Effector memory CD8-positive, alpha-beta T cell (primary cell): ENCODE measurements around the gene GLI3.

Source experiments
- ATAC-seq: fragments of 150-1000 bp; cut with Tn5 transposase; replicated peaks from 2 replicates; pipeline ENCODE4 v1.10.0; 2021; ENCODE audit warnings: mild to moderate bottlenecking, moderate library complexity
- DNase-seq, 3 experiments: peaks; one replicate each; pipeline ENCODE4 v3.0.0; 2021
- H3K27ac Mint-ChIP-seq, 2 donors: one replicate each; pipeline ENCODE4 v1.8.0; 2022; ENCODE audit warnings: mild to moderate bottlenecking in 2 of 2, mixed read lengths in 2 of 2, moderate library complexity in 2 of 2
- H3K27me3 Mint-ChIP-seq, 2 donors: one replicate each; pipeline ENCODE4 v1.8.0; 2022; ENCODE audit warnings: mixed read lengths in 2 of 2
- H3K36me3 Mint-ChIP-seq: one replicate; pipeline ENCODE4 v1.8.0; 2022; ENCODE audit warnings: mild to moderate bottlenecking, moderate library complexity, mixed read lengths; ENCODE audit not compliant: insufficient read depth
- H3K4me1 Mint-ChIP-seq, 2 donors: one replicate each; pipeline ENCODE4 v1.8.0; 2022; ENCODE audit warnings: low read depth in 2 of 2, mixed read lengths in 2 of 2
- H3K4me3 Mint-ChIP-seq, 2 donors: one replicate each; pipeline ENCODE4 v1.8.0; 2022; ENCODE audit warnings: mild to moderate bottlenecking in 2 of 2, mixed read lengths in 2 of 2, moderate library complexity in 2 of 2
- H3K9me3 Mint-ChIP-seq, 2 donors: one replicate each; pipeline ENCODE4 v1.8.0; 2022; ENCODE audit warnings: mixed read lengths in 2 of 2

The GLI3 gene

GRCh38 chr7:42134276-42134876 lies 102.6 kb downstream of the GLI3 start:
- Mint-ChIP-seq H3K4me3 (no peak overlapping the region), H3K4me1 (no peaks in the 10 kb centered on the region), H3K36me3 (no peaks in the 10 kb centered on the region), H3K9me3 (peaks cover 0 to 2% of the 10 kb centered on the region in 2 donors), H3K27me3 (no peaks in the 10 kb centered on the region), H3K27ac (no peak overlapping the region)
- no peak for DNase-seq
- ATAC-seq, result no peak

GRCh38 chr7:42133321-42133720 lies 103.7 kb downstream of the GLI3 start:
- Mint-ChIP-seq H3K9me3 (peaks cover 0 to 2% of the 10 kb centered on the region in 2 donors), H3K27me3 (no peaks in the 10 kb centered on the region), H3K36me3 (no peaks in the 10 kb centered on the region), H3K4me3 (no peak overlapping the region), H3K4me1 (no peaks in the 10 kb centered on the region), H3K27ac (no peak overlapping the region)
- ATAC-seq (no peak), DNase-seq (no peak)

GRCh38 chr7:42128703-42129102 lies 108.3 kb downstream of the GLI3 start:
- Mint-ChIP-seq H3K36me3 (no peaks in the 10 kb centered on the region), H3K4me1 (no peaks in the 10 kb centered on the region), H3K4me3 (no peak overlapping the region), H3K27me3 (no peaks in the 10 kb centered on the region), H3K27ac (no peak overlapping the region), H3K9me3 (peaks cover 0 to 6% of the 10 kb centered on the region in 2 donors)
- DNase-seq (no peak), ATAC-seq (no peak)

- Mint-ChIP-seq H3K9me3 (peaks cover 0 to 6% of the 10 kb centered on the region in 2 donors), H3K36me3 (no peaks in the 10 kb centered on the region), H3K4me1 (no peaks in the 10 kb centered on the region), H3K27ac (no peak overlapping the region), H3K4me3 (no peak overlapping the region), H3K27me3 (no peaks in the 10 kb centered on the region)
- ATAC-seq (no peak), DNase-seq (no peak)
Observed at GRCh38 chr7:42127232-42127622, 109.8 kb downstream of the GLI3 start.

- Mint-ChIP-seq H3K4me3 (no peak overlapping the region), H3K27me3 (no peaks in the 10 kb centered on the region)
- ATAC-seq, result no peak
Observed at GRCh38 chr7:42126475-42127231, 110.4 kb downstream of the GLI3 start.

GRCh38 chr7:42125321-42125720 lies 111.7 kb downstream of the GLI3 start:
- no peaks in the 10 kb centered on the region for H3K27me3 Mint-ChIP-seq
- H3K27ac Mint-ChIP-seq, result no peak overlapping the region
- ATAC-seq, result no peak
- no peaks in the 10 kb centered on the region for H3K36me3 Mint-ChIP-seq
- DNase-seq, result no peak
- H3K9me3 Mint-ChIP-seq, result peaks cover 0 to 6% of the 10 kb centered on the region in 2 donors
- no peaks in the 10 kb centered on the region for H3K4me1 Mint-ChIP-seq
- no peak overlapping the region for H3K4me3 Mint-ChIP-seq

More at GRCh38 chr7:42126475-42127231, 110.4 kb downstream of the GLI3 start:
- Mint-ChIP-seq H3K4me1 (no peaks in the 10 kb centered on the region), H3K36me3 (no peaks in the 10 kb centered on the region), H3K27ac (no peak overlapping the region), H3K9me3 (peaks cover 0 to 6% of the 10 kb centered on the region in 2 donors)
- no peak for DNase-seq

- DNase-seq (no peak), ATAC-seq (no peak)
- Mint-ChIP-seq H3K4me3 (no peak overlapping the region), H3K27ac (no peak overlapping the region), H3K4me1 (no peaks in the 10 kb centered on the region), H3K27me3 (no peaks in the 10 kb centered on the region), H3K9me3 (peaks cover 0 to 3% of the 10 kb centered on the region in 2 donors), H3K36me3 (no peaks in the 10 kb centered on the region)
Observed at GRCh38 chr7:42123716-42124115, 113.3 kb downstream of the GLI3 start.

GRCh38 chr7:42120191-42120590 lies 116.8 kb downstream of the GLI3 start:
- DNase-seq (no peak), ATAC-seq (no peak)
- Mint-ChIP-seq H3K9me3 (peaks cover 0 to 3% of the 10 kb centered on the region in 2 donors), H3K36me3 (no peaks in the 10 kb centered on the region), H3K4me3 (no peak overlapping the region), H3K27ac (no peak overlapping the region), H3K27me3 (no peaks in the 10 kb centered on the region), H3K4me1 (no peaks in the 10 kb centered on the region)

- Mint-ChIP-seq H3K9me3 (no peaks in the 10 kb centered on the region), H3K27me3 (no peaks in the 10 kb centered on the region), H3K36me3 (no peaks in the 10 kb centered on the region), H3K4me3 (no peak overlapping the region), H3K4me1 (no peaks in the 10 kb centered on the region), H3K27ac (no peak overlapping the region)
- DNase-seq (no peak), ATAC-seq (no peak)
Observed at GRCh38 chr7:42117201-42117600, 119.8 kb downstream of the GLI3 start.

- Mint-ChIP-seq H3K27me3 (no peaks in the 10 kb centered on the region), H3K36me3 (no peaks in the 10 kb centered on the region), H3K27ac (no peak overlapping the region), H3K4me1 (no peaks in the 10 kb centered on the region), H3K9me3 (no peaks in the 10 kb centered on the region), H3K4me3 (no peak overlapping the region)
- DNase-seq (no peak), ATAC-seq (no peak)
Observed at GRCh38 chr7:42115795-42116194, 121.2 kb downstream of the GLI3 start.

- Mint-ChIP-seq H3K9me3 (peaks cover 0 to 7% of the 10 kb centered on the region in 2 donors), H3K27me3 (peaks cover 0 to 15% of the 10 kb centered on the region in 2 donors), H3K4me1 (peaks cover 1 to 2% of the 10 kb centered on the region in 2 donors), H3K27ac (no peak overlapping the region), H3K4me3 (no peak overlapping the region), H3K36me3 (no peaks in the 10 kb centered on the region)
- no peak for ATAC-seq
- no peak for DNase-seq
Observed at GRCh38 chr7:42110333-42110732, 126.7 kb downstream of the GLI3 start.

GRCh38 chr7:42108803-42109528 lies 128.0 kb downstream of the GLI3 start:
- H3K27ac Mint-ChIP-seq, result no peak overlapping the region
- peaks cover 0 to 7% of the 10 kb centered on the region in 2 donors for H3K9me3 Mint-ChIP-seq
- DNase-seq (no peak), ATAC-seq (no peak)
- H3K4me3 Mint-ChIP-seq, result no peak overlapping the region
- peaks cover 1 to 4% of the 10 kb centered on the region in 2 donors for H3K4me1 Mint-ChIP-seq
- peaks cover 0 to 15% of the 10 kb centered on the region in 2 donors for H3K27me3 Mint-ChIP-seq
- no peaks in the 10 kb centered on the region for H3K36me3 Mint-ChIP-seq

GRCh38 chr7:42107484-42108240 lies 129.3 kb downstream of the GLI3 start:
- ATAC-seq, result no peak
- DNase-seq, result no peak
- H3K9me3 Mint-ChIP-seq, result peaks cover 1 to 7% of the 10 kb centered on the region in 2 donors
- peaks cover 0 to 15% of the 10 kb centered on the region in 2 donors for H3K27me3 Mint-ChIP-seq
- no peak overlapping the region for H3K4me3 Mint-ChIP-seq
- H3K36me3 Mint-ChIP-seq, result no peaks in the 10 kb centered on the region
- H3K4me1 Mint-ChIP-seq, result peaks cover 1 to 4% of the 10 kb centered on the region in 2 donors
- H3K27ac Mint-ChIP-seq, result no peak overlapping the region
